ENCODE results near the gene SMYD5. TPM values are rescaled to one million over a fixed set of nuclear protein-coding genes. Genes with fewer than 3 reads are reported as not detected.

Gene SMYD5
- total RNA-seq, 1 experiment from 2014 or later = 37.4 TPM

GRCh38 chr2:73268830-73269685, 55.0 kb downstream of the SMYD5 start (continued):
- TF ChIP-seq YY1 (IDR thresholded peaks at IDR 0.05; ENCODE audit: extremely low read depth, insufficient replicate concordance, low read depth, low read length) (no peak), RAD21 (IDR thresholded peaks at IDR 0.05; ENCODE audit: low read depth) (no peak; the same call in 1 of the 2 replicates), SP1 (IDR thresholded peaks at IDR 0.05; ENCODE audit: low read depth) (no peak), EZH2 (IDR thresholded peaks at IDR 0.05) (no peak), ZFX (IDR thresholded peaks at IDR 0.05) (peak; percentile 98), POLR2AphosphoS5 (IDR thresholded peaks at IDR 0.05; ENCODE audit: low read depth, low read length) (peak; percentile 91), CEBPB (IDR thresholded peaks at IDR 0.05; ENCODE audit: low read depth) (no peak), ELF1 (IDR thresholded peaks at IDR 0.05; ENCODE audit: borderline replicate concordance, low read depth) (no peak), MAX (IDR thresholded peaks at IDR 0.05) (peak; percentile 74), POLR2A (IDR thresholded peaks at IDR 0.05; ENCODE audit: borderline replicate concordance, extremely low read depth, insufficient read depth, insufficient read length) (peak; percentile 68), EGR1 (IDR thresholded peaks at IDR 0.05; ENCODE audit: low read depth) (peak; percentile 64), CBX3 (IDR thresholded peaks at IDR 0.05; ENCODE audit: low read depth) (peak; percentile 40; the same call in 1 of the 2 replicates), CTCF (IDR thresholded peaks at IDR 0.05 in 2 of 3, conservative IDR thresholded peaks at IDR 0.05 in 1 of 3; ENCODE audit: borderline replicate concordance in 1 of 3, insufficient read depth in 1 of 3, low read depth in 2 of 3, low read length in 2 of 3) (peak in 2 of 3 experiments; percentile 36 to 37; a peak in 4 of 6 replicates), ATF3 (IDR thresholded peaks at IDR 0.05) (no peak), SRF (IDR thresholded peaks at IDR 0.05; ENCODE audit: low read depth) (no peak), FOSL1 (IDR thresholded peaks at IDR 0.05; ENCODE audit: low read depth) (no peak), ZNF274 (IDR thresholded peaks at IDR 0.05; ENCODE audit: low read depth, low read length) (no peak)
